ENCODE results near the gene CIT. TPM values are rescaled to one million over a fixed set of nuclear protein-coding genes. Genes with fewer than 3 reads are reported as not detected.

CIT gene
- total and polyA plus RNA-seq, 2 donors (not counting 3 experiments of a cell fraction or from before 2014, with no cell fraction given): 13.3 to 61.8 TPM

- Histone ChIP-seq H3K27ac (ENCODE audit: insufficient read depth, low read depth, low read length) (no peak overlapping the region), H3K79me2 (ENCODE audit: control insufficient read depth, insufficient read depth, low read length) (no peaks in the 10 kb centered on the region), H3K27me3 (ENCODE audit: control insufficient read depth in 2 of 2, insufficient read depth in 2 of 2, low read length in 2 of 2) (no peaks in the 10 kb centered on the region), H2AFZ (ENCODE audit: low read depth, low read length) (no peak overlapping the region), H3K4me3 (replicated peaks in 1 of 3; ENCODE audit: insufficient read depth in 1 of 3, low read depth in 1 of 3, low read length in 3 of 3) (no peak overlapping the region), H3K9me3 (replicated peaks; ENCODE audit: control insufficient read depth, insufficient read depth, low read length) (no peaks in the 10 kb centered on the region), H3K4me1 (ENCODE audit: control insufficient read depth, extremely low read depth, insufficient read depth, low read length) (no peaks in the 10 kb centered on the region), H3K4me2 (ENCODE audit: insufficient read depth, low read length) (no peak overlapping the region), H3K36me3 (ENCODE audit: control insufficient read depth in 2 of 2, extremely low read depth in 1 of 2, insufficient read depth in 2 of 2, low read length in 2 of 2) (peaks cover 0 to 7% of the 10 kb centered on the region in 2 experiments), H3K9me1 (replicated peaks; ENCODE audit: control insufficient read depth, extremely low read depth, insufficient read depth, low read length) (no peaks in the 10 kb centered on the region), H3K9ac (replicated peaks; ENCODE audit: extremely low read depth, insufficient read depth, low read length) (no peak overlapping the region), H4K20me1 (replicated peaks; ENCODE audit: control insufficient read depth, extremely low read depth, insufficient read depth, low read length) (no peaks in the 10 kb centered on the region)
- no peak for DNase-seq (ENCODE audit: low read depth, low spot score)
- dilution Hi-C loops (cut with MboI; ENCODE audit: extremely low pct_ligation_motif_present, low sequenced_read_pairs) (no loop called here), intact Hi-C loops (cut with micrococcal nuclease) (no loop called here)
- BruUV-seq (replicated peaks): no TSS peak
- ChIA-PET POLR2A (interaction anchor here (0.9 kb wide), 1 partner anchor 15 kb away, joined by 3 read pairs; no protein-coding TSS in a partner anchor), CTCF (interaction anchor here (1.3 kb wide), 1 partner anchor 29 kb away, joined by 5 read pairs; no protein-coding TSS in a partner anchor)
- no peak for TF ChIP-seq MYC (IDR thresholded peaks at IDR 0.05; ENCODE audit: low read depth, low read length)
- TF ChIP-seq JUN (IDR thresholded peaks at IDR 0.05; ENCODE audit: borderline replicate concordance, insufficient read depth, insufficient read length, low read depth): no peak
- no peak for FAIRE-seq
These were observed 125.2 kb downstream of the CIT start for GRCh38 chr12:119751961-119752360.

- CTCF ChIA-PET: interaction anchor here (0.9 to 1.1 kb wide), 2 partner anchors 31 to 55 kb away, joined by 3 to 4 read pairs; no protein-coding TSS in a partner anchor
- Histone ChIP-seq H3K27me3 (ENCODE audit: control insufficient read depth in 2 of 2, insufficient read depth in 2 of 2, low read length in 2 of 2) (no peaks in the 10 kb centered on the region), H3K36me3 (ENCODE audit: control insufficient read depth in 2 of 2, extremely low read depth in 1 of 2, insufficient read depth in 2 of 2, low read length in 2 of 2) (peaks cover 0 to 9% of the 10 kb centered on the region in 2 experiments)
These were observed 127.5 kb downstream of the CIT start for GRCh38 chr12:119749666-119750065.

More at GRCh38 chr12:119749666-119750065, 127.5 kb downstream of the CIT start:
- H3K9me1 ChIP-seq (replicated peaks; ENCODE audit: control insufficient read depth, extremely low read depth, insufficient read depth, low read length): no peaks in the 10 kb centered on the region
- H3K9ac ChIP-seq (replicated peaks; ENCODE audit: extremely low read depth, insufficient read depth, low read length): no peak overlapping the region
- TF ChIP-seq, protein P1, sequence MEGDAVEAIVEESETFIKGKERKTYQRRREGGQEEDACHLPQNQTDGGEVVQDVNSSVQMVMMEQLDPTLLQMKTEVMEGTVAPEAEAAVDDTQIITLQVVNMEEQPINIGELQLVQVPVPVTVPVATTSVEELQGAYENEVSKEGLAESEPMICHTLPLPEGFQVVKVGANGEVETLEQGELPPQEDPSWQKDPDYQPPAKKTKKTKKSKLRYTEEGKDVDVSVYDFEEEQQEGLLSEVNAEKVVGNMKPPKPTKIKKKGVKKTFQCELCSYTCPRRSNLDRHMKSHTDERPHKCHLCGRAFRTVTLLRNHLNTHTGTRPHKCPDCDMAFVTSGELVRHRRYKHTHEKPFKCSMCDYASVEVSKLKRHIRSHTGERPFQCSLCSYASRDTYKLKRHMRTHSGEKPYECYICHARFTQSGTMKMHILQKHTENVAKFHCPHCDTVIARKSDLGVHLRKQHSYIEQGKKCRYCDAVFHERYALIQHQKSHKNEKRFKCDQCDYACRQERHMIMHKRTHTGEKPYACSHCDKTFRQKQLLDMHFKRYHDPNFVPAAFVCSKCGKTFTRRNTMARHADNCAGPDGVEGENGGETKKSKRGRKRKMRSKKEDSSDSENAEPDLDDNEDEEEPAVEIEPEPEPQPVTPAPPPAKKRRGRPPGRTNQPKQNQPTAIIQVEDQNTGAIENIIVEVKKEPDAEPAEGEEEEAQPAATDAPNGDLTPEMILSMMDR (IDR thresholded peaks at IDR 0.05; ENCODE audit: extremely low read depth in 1 of 2, insufficient read depth in 1 of 2, low read depth in 1 of 2, low read length in 2 of 2): no peak
- no peak for TF ChIP-seq GATA2 (IDR thresholded peaks at IDR 0.05; ENCODE audit: insufficient read depth, insufficient read length, low read depth, low read length)
- TF ChIP-seq JUN (IDR thresholded peaks at IDR 0.05; ENCODE audit: borderline replicate concordance, insufficient read depth, insufficient read length, low read depth): no peak
- no peak for TF ChIP-seq EZH2 (IDR thresholded peaks at IDR 0.05; ENCODE audit: borderline replicate concordance, low read depth, low read length, severe bottlenecking)
- TF ChIP-seq FOS (IDR thresholded peaks at IDR 0.05; ENCODE audit: borderline replicate concordance, insufficient read depth, low read length): no peak
- no peak for TF ChIP-seq POLR2A (IDR thresholded peaks at IDR 0.05; ENCODE audit: low read depth, low read length)
- TF ChIP-seq, protein P2, sequence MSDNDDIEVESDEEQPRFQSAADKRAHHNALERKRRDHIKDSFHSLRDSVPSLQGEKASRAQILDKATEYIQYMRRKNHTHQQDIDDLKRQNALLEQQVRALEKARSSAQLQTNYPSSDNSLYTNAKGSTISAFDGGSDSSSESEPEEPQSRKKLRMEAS (IDR thresholded peaks at IDR 0.05; ENCODE audit: insufficient read depth, insufficient read length): no peak
- TF ChIP-seq MYC (IDR thresholded peaks at IDR 0.05; ENCODE audit: low read depth, low read length): no peak
- no peak for TF ChIP-seq POLR2AphosphoS5 (IDR thresholded peaks at IDR 0.05; ENCODE audit: insufficient read depth, low read depth, low read length)
- H3K4me1 ChIP-seq (ENCODE audit: control insufficient read depth, extremely low read depth, insufficient read depth, low read length): no peaks in the 10 kb centered on the region
- H3K79me2 ChIP-seq (ENCODE audit: control insufficient read depth, insufficient read depth, low read length): no peaks in the 10 kb centered on the region
- H3K27ac ChIP-seq (ENCODE audit: insufficient read depth, low read depth, low read length): no peak overlapping the region
- H2AFZ ChIP-seq (ENCODE audit: low read depth, low read length): no peak overlapping the region
- H4K20me1 ChIP-seq (replicated peaks; ENCODE audit: control insufficient read depth, extremely low read depth, insufficient read depth, low read length): no peaks in the 10 kb centered on the region
- no TSS peak for BruUV-seq (replicated peaks)
- H3K9me3 ChIP-seq (replicated peaks; ENCODE audit: control insufficient read depth, insufficient read depth, low read length): no peaks in the 10 kb centered on the region
- DNase-seq (ENCODE audit: low read depth, low spot score) (no peak), FAIRE-seq (no peak)
- dilution Hi-C loops (cut with MboI; ENCODE audit: extremely low pct_ligation_motif_present, low sequenced_read_pairs) (no loop called here), intact Hi-C loops (cut with micrococcal nuclease) (no loop called here)
- H3K4me3 ChIP-seq (replicated peaks in 1 of 3; ENCODE audit: insufficient read depth in 1 of 3, low read depth in 1 of 3, low read length in 3 of 3): no peak overlapping the region
- no peak overlapping the region for H3K4me2 ChIP-seq (ENCODE audit: insufficient read depth, low read length)
- POLR2A ChIA-PET: no interaction called here
